Panc1 (cell line): ENCODE measurements around the gene RGS6.

Experiments
- POLR2AphosphoS5 ChIP-seq: IDR thresholded peaks from 2 replicates; pipeline ENCODE4 v1.6.1; 2012; ENCODE audit warnings: mild to moderate bottlenecking, low read depth, low read length, moderate library complexity
- SIN3A ChIP-seq: IDR thresholded peaks from 2 replicates; pipeline ENCODE4 v1.6.1; 2012; ENCODE audit warnings: low read depth, mild to moderate bottlenecking, low read length, moderate library complexity, borderline replicate concordance; ENCODE audit not compliant: insufficient read depth
- TCF7L2 ChIP-seq: IDR thresholded peaks from 2 replicates; pipeline ENCODE4 v1.6.1; 2011; ENCODE audit warnings: mild to moderate bottlenecking, low read depth, low read length, inconsistent platforms
- TF ChIP-seq, protein P1 (sequence below): fragments of 450-650 bp; IDR thresholded peaks from 2 replicates; pipeline ENCODE4 v1.5.1; 2017; ENCODE audit warnings: mild to moderate bottlenecking
- TF ChIP-seq, protein P2 (sequence below), 2 experiments: IDR thresholded peaks; 2 replicates each; pipeline ENCODE4 v1.6.1; 2011 to 2012; ENCODE audit warnings: low read depth in 2 of 2, control low read depth in 1 of 2, low read length in 1 of 2, mild to moderate bottlenecking in 1 of 2, moderate library complexity in 1 of 2; ENCODE audit not compliant: insufficient read depth in 1 of 2

DNA sequence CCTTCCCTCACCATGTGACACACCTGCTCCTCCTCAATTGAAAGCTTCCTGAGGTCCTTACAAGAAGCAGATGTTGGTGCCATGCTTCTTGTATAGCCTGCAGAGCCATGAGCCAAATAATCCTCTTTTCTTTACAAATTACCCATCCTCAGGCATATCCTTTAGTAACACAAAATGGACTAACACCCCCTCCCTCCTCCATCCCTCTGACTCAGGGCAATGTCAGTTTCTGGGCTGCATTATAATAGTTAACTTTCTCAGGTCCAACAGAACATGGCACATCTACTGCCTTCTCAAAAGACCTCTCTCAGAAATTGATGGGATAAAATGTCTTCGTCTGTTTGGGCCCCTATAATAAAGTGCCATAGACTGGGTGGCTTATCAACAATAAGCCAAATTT, 674.6 kb downstream of the RGS6 start:
- TF ChIP-seq, protein P1, sequence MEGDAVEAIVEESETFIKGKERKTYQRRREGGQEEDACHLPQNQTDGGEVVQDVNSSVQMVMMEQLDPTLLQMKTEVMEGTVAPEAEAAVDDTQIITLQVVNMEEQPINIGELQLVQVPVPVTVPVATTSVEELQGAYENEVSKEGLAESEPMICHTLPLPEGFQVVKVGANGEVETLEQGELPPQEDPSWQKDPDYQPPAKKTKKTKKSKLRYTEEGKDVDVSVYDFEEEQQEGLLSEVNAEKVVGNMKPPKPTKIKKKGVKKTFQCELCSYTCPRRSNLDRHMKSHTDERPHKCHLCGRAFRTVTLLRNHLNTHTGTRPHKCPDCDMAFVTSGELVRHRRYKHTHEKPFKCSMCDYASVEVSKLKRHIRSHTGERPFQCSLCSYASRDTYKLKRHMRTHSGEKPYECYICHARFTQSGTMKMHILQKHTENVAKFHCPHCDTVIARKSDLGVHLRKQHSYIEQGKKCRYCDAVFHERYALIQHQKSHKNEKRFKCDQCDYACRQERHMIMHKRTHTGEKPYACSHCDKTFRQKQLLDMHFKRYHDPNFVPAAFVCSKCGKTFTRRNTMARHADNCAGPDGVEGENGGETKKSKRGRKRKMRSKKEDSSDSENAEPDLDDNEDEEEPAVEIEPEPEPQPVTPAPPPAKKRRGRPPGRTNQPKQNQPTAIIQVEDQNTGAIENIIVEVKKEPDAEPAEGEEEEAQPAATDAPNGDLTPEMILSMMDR: no peak
- TF ChIP-seq POLR2AphosphoS5: no peak
- TF ChIP-seq, protein P2, sequence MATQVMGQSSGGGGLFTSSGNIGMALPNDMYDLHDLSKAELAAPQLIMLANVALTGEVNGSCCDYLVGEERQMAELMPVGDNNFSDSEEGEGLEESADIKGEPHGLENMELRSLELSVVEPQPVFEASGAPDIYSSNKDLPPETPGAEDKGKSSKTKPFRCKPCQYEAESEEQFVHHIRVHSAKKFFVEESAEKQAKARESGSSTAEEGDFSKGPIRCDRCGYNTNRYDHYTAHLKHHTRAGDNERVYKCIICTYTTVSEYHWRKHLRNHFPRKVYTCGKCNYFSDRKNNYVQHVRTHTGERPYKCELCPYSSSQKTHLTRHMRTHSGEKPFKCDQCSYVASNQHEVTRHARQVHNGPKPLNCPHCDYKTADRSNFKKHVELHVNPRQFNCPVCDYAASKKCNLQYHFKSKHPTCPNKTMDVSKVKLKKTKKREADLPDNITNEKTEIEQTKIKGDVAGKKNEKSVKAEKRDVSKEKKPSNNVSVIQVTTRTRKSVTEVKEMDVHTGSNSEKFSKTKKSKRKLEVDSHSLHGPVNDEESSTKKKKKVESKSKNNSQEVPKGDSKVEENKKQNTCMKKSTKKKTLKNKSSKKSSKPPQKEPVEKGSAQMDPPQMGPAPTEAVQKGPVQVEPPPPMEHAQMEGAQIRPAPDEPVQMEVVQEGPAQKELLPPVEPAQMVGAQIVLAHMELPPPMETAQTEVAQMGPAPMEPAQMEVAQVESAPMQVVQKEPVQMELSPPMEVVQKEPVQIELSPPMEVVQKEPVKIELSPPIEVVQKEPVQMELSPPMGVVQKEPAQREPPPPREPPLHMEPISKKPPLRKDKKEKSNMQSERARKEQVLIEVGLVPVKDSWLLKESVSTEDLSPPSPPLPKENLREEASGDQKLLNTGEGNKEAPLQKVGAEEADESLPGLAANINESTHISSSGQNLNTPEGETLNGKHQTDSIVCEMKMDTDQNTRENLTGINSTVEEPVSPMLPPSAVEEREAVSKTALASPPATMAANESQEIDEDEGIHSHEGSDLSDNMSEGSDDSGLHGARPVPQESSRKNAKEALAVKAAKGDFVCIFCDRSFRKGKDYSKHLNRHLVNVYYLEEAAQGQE (IDR thresholded peaks at IDR 0.05; ENCODE audit: insufficient read depth in 1 of 2, low read depth in 2 of 2, low read length in 1 of 2): no peak
- TF ChIP-seq SIN3A: no peak
- no peak for TF ChIP-seq TCF7L2
